TTC549 (cell line): Measurements from ENCODE around the gene MOB3B.

ENCODE experiments used
- FAIRE-seq: peaks from 2 replicates; lab custom pipeline; 2012; peaks lifted over from hg19 to GRCh38; lab: Jason Lieb, UNC

The MOB3B gene

GRCh38 chr9:27442464-27442863 is 87.2 kb downstream of the MOB3B start:
- FAIRE-seq: no peak

- no peak for FAIRE-seq
These were observed 87.9 kb downstream of the MOB3B start for GRCh38 chr9:27441741-27442070.

- no peak for FAIRE-seq
These were observed 88.5 kb downstream of the MOB3B start for GRCh38 chr9:27440888-27441740.

GRCh38 chr9:27438522-27438921 is 91.1 kb downstream of the MOB3B start:
- FAIRE-seq: no peak

GRCh38 chr9:27437652-27438373 is 91.8 kb downstream of the MOB3B start:
- FAIRE-seq: no peak

- no peak for FAIRE-seq
These were observed 93.4 kb downstream of the MOB3B start for GRCh38 chr9:27436234-27436633.

GRCh38 chr9:27433631-27434325 is 95.8 kb downstream of the MOB3B start:
- FAIRE-seq: no peak

- no peak for FAIRE-seq
These were observed 97.3 kb downstream of the MOB3B start for GRCh38 chr9:27432308-27432707.

GRCh38 chr9:27431543-27432147 is 98.0 kb downstream of the MOB3B start:
- no peak for FAIRE-seq

- FAIRE-seq: no peak
These were observed 98.7 kb downstream of the MOB3B start for GRCh38 chr9:27430750-27431535.

- no peak for FAIRE-seq
These were observed 99.7 kb downstream of the MOB3B start for GRCh38 chr9:27429917-27430316.

- no peak for FAIRE-seq
These were observed 100.2 kb downstream of the MOB3B start for GRCh38 chr9:27429436-27429835.

- FAIRE-seq: no peak
These were observed 101.1 kb downstream of the MOB3B start for GRCh38 chr9:27428551-27428950.

GRCh38 chr9:27427272-27427643 is 102.4 kb downstream of the MOB3B start:
- no peak for FAIRE-seq

GRCh38 chr9:27426511-27427271 is 102.9 kb downstream of the MOB3B start:
- FAIRE-seq: no peak

- FAIRE-seq: no peak
These were observed 103.6 kb downstream of the MOB3B start for GRCh38 chr9:27425827-27426510.

- no peak for FAIRE-seq
These were observed 105.5 kb downstream of the MOB3B start for GRCh38 chr9:27423915-27424710.

GRCh38 chr9:27422279-27422834 is 107.3 kb downstream of the MOB3B start:
- FAIRE-seq: no peak

GRCh38 chr9:27421577-27421976 is 108.0 kb downstream of the MOB3B start:
- no peak for FAIRE-seq
